DMS153 (cell line): ENCODE results near the gene CCNT1.
A peak's percentile ranks its signal among the peaks of the same experiment; 100 is the strongest.
"Not testable (repeated sequence)": the region's sequence is repeated elsewhere in the genome, so short reads cannot be mapped to it uniquely, and the experiment has no call there.

ENCODE experiments used
- DNase-seq: peaks from one replicate; lab custom pipeline; 2025; lab: John Stamatoyannopoulos, UW

Gene CCNT1

DNA sequence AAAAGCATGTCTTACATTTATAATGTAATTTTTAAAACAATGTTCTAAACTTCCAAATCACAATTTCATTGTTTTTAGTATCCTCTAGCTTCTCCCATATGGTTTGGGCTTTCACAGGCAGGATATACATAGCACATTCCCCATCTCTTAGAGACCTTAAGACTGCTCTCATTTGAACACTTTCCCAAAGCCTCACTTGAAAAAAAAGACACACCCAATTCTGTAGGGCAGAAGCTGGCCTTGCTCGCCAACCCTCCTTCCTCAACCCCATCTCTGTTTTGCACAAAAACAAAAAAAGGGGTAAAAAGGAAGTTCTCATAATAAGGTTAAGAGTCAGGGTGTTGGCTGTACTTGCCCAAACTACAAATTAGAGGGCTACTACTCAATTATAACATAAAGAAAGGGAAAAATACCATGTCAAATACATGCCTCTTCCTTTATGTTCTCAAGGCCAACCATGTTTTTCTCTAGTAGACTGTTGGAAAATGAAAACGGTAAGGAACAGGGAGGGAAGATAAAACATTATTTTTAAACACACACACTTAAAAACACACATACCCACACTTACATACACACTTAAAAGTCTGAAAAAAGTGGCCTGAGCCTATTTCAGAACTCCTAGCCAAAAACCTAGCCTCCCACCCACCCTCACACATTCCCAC is 24.6 kb downstream of the CCNT1 start:
- no peak for DNase-seq

DNA sequence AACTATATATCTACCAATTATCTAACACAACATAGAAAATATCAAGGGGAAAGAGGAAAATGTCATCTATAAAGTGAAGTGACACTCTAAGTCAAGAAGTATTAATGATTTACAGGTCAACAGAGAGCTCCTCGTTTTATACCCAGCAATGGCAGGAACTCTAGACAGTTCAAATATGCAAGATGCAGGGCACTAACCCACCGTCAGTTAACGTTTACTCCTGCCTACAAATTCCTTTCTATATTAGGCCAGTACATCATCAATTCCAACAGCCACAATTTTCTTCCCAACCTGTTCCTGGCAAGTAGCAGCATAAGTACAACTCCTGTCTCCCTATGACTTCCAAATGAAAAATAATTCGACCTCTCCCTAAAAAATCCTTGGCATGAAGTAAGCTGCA is 25.5 kb downstream of the CCNT1 start:
- no peak for DNase-seq

- no peak for DNase-seq
Measured at GRCh38 chr12:48690436-48690835, 26.1 kb downstream of the CCNT1 start.

DNA sequence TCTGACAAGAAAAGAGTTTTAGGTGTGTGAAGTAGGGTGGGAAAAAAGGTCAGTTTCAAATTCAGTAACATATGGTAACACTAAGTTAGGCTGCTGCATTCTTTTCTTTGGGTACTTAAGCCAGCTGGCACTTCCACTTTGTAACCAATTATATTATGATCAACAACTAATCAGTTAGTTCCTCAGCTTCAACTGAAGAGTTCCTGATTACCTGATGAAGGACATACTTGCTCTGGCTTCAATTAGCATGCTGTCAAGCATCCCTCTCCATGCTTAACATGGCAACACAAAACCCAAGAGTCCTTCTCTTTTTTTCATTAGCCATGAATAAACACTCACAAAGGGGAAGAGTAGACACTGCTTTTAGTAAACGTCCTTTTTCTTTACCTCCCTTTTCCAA is 27.7 kb downstream of the CCNT1 start:
- no peak for DNase-seq

GRCh38 chr12:48687592-48687991 is 28.9 kb downstream of the CCNT1 start:
- no peak for DNase-seq

GRCh38 chr12:48686615-48687334 is 29.7 kb downstream of the CCNT1 start:
- DNase-seq, result no peak

DNA sequence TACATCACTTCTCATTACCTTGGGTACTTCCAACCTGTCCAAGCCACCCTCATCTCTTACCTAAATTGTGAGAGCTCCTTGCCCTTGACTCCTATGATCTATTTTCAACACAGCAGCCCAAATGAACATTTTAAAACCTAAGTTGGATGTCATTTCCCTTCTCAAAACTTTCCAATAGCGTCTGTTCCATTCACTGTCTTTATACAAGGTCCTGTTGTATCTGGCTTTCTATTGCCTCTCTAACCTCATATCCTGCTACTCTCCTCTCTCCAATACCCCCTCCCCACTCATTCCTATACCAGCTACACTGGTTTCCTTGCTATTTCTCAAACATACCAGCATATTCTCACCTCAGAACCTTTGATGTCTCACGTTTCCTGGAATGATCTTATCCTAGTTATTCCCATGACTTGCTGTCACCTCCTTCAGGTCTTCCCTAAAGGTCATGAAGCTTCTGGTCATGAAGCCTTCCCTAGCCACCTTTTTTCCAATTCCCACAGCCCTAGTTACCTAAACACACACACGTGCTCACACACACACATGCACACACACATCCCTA is 30.4 kb downstream of the CCNT1 start:
- no peak for DNase-seq

DNA sequence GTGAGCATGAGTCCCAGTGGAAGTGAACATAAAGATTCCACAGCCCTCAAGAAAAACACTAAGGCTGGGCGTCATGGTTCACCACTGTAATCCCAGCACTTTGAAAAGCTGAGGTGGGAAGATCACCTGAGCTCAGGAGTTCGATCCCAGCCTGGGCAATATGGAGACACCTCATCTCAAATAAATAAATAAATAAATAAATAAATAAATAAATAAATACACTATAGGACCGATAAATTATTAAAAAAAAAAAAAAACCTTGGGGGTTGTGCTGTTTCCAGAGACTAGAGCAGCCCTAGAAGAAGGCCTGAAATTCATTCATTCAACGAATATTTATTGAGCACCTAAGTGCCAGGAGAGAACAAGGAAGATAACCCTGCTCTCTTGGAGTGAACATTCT is 33.0 kb downstream of the CCNT1 start:
- no peak for DNase-seq

DNA sequence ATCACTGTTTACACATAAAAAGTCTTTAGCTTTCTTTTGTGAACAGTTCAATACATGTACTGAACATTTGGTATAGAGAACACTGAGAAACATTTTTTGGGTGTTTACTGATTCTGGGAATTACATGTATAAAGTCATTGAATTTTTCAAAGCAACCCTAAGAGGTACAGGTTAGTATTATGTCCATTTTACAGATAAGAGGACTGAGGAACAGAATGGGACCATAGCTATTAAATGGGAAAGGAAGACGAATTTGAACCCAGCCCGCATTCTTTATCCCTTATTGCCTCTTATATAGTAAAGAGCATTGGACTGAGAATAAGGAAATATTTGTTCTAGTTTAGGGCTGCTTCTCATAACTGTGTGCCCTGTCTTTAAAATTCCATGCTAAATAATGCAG is 33.6 kb downstream of the CCNT1 start:
- DNase-seq, result no peak

- not testable (repeated sequence) for DNase-seq
Measured at GRCh38 chr12:48682533-48682905, 34.0 kb downstream of the CCNT1 start.

GRCh38 chr12:48681710-48682532 is 34.6 kb downstream of the CCNT1 start, which contains the start of gene KANSL2:
KANSL2 (minus strand) TSS chr12:48682238; CDS start chr12:48681632, 606 bp downstream.
- peak; percentile 98 for DNase-seq

- no peak for DNase-seq
Measured at GRCh38 chr12:48681399-48681709, 35.2 kb downstream of the CCNT1 start.

GRCh38 chr12:48680861-48681260 is 35.6 kb downstream of the CCNT1 start:
- DNase-seq, result no peak

- DNase-seq, result no peak
Measured at GRCh38 chr12:48678551-48679185, 37.8 kb downstream of the CCNT1 start.

DNA sequence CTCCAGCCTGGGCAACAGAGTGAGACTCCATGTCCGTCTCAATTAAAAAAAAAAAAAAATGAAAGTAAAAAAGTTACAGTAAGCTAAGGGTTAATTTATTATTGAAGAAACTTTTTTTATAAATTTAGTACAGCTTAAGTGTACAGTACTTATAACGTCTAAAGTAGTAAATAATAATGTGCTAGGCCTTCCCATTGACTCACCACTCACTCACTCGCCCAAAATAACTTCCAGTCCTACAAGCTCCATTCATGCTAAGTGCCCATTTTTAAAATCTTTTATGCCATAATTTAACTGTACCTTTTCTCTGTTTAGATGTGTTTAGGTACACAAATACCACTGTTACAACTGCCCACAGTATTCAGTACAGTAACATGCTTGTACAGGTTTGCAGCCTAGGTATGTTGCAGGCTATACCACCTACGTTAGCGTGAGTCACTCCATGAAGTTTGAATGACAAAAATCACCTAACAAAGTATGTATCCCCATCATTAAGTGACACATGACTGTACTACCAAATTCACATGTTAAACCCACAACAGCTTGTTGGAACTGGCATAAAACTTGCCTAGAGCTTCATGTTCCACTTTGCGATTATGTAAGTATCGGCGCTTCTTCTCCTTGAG is 45.2 kb downstream of the CCNT1 start:
- no peak for DNase-seq

DNA sequence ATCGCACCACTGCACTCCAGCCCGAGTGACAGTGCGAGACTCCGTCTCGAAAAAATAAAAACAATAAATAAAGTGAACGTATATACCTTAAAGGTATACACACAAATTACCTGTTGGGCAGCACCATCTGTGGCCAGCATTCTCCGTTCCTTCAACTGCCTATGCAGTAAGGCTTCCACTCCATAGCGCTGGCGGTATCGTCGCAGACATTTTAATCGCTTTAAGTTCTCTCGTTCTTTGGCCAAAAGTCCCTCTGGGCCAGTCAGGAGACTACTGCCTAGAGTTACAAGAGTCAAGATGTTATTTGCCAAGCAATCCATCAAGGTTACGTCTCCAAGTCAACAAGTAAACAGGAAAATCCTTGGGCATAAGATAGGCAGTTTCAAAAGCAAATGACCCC is 47.5 kb downstream of the CCNT1 start:
- no peak for DNase-seq

- no peak for DNase-seq
Measured at GRCh38 chr12:48659863-48660262, 56.6 kb downstream of the CCNT1 start.

- DNase-seq, result no peak
Measured at GRCh38 chr12:48651681-48652080, 64.8 kb downstream of the CCNT1 start.

- not testable (repeated sequence) for DNase-seq
Measured at GRCh38 chr12:48645354-48645753, 71.2 kb downstream of the CCNT1 start.

GRCh38 chr12:48643011-48643410 is 73.5 kb downstream of the CCNT1 start:
- DNase-seq, result no peak

- DNase-seq, result not testable (repeated sequence)
Measured at GRCh38 chr12:48641752-48642555, 74.6 kb downstream of the CCNT1 start.
